H9 (cell line): ENCODE data around the gene UNC79. TPM values are rescaled to one million over a fixed set of nuclear protein-coding genes. Genes with fewer than 3 reads are reported as not detected.

ENCODE experiments used
- DNase-seq: peaks from one replicate; pipeline ENCODE4 v3.0.0-alpha.2; 2017
- H2AFZ ChIP-seq: one replicate; pipeline ENCODE4 v1.6.1; 2013; ENCODE audit warnings: mild to moderate bottlenecking, low read length, control low read depth, moderate library complexity
- H2AK5ac ChIP-seq: 2 replicates; pipeline ENCODE4 v1.6.1; 2013; ENCODE audit warnings: low read length, control low read depth, mixed read lengths; ENCODE audit not compliant: insufficient read length
- H2BK120ac ChIP-seq: one replicate; pipeline ENCODE4 v1.6.1; 2013; ENCODE audit warnings: low read depth, mild to moderate bottlenecking, low read length, control low read depth, inconsistent platforms; ENCODE audit not compliant: poor library complexity, severe bottlenecking
- H2BK12ac ChIP-seq: 2 replicates; pipeline ENCODE4 v1.6.1; 2013; ENCODE audit warnings: low read length, control low read depth, mixed read lengths, low read depth; ENCODE audit not compliant: insufficient read length
- H2BK15ac ChIP-seq: 2 replicates; pipeline ENCODE4 v1.6.1; 2013; ENCODE audit warnings: low read depth, low read length, control low read depth
- H2BK20ac ChIP-seq: one replicate; pipeline ENCODE4 v1.6.1; 2013; ENCODE audit warnings: low read depth, mild to moderate bottlenecking, low read length, control low read depth, inconsistent platforms; ENCODE audit not compliant: poor library complexity, severe bottlenecking
- H2BK5ac ChIP-seq: 2 replicates; pipeline ENCODE4 v1.6.1; 2013; ENCODE audit warnings: low read length, control low read depth, mixed read lengths; ENCODE audit not compliant: insufficient read length
- H3K14ac ChIP-seq: 2 replicates; pipeline ENCODE4 v1.6.1; 2013; ENCODE audit warnings: low read length, control low read depth; ENCODE audit not compliant: insufficient read depth
- H3K18ac ChIP-seq: 2 replicates; pipeline ENCODE4 v1.6.1; 2013; ENCODE audit warnings: low read depth, mild to moderate bottlenecking, mixed read lengths, low read length, control low read depth; ENCODE audit not compliant: insufficient read length
- H3K23ac ChIP-seq: 2 replicates; pipeline ENCODE4 v1.6.1; 2013; ENCODE audit warnings: low read length, control low read depth, mixed read lengths, low read depth; ENCODE audit not compliant: insufficient read length
- H3K23me2 ChIP-seq: 2 replicates; pipeline ENCODE4 v1.6.1; 2013; ENCODE audit warnings: low read depth, mild to moderate bottlenecking, mixed read lengths, low read length, control low read depth; ENCODE audit not compliant: insufficient read length, poor library complexity, severe bottlenecking
- H3K27ac ChIP-seq: 2 replicates; pipeline ENCODE4 v1.5.1; 2013; ENCODE audit warnings: low read length, control low read depth, mixed read lengths, low read depth; ENCODE audit not compliant: insufficient read length
- H3K27me3 ChIP-seq: 2 replicates; pipeline ENCODE4 v1.6.1; 2013; ENCODE audit warnings: low read length, control low read depth, inconsistent platforms; ENCODE audit not compliant: insufficient read depth
- H3K4ac ChIP-seq: 2 replicates; pipeline ENCODE4 v1.6.1; 2013; ENCODE audit warnings: low read depth, mild to moderate bottlenecking, control low read depth, inconsistent platforms, low read length, moderate library complexity
- H3K4me1 ChIP-seq: 2 replicates; pipeline ENCODE4 v1.6.1; 2013; ENCODE audit warnings: low read length, control low read depth, inconsistent platforms; ENCODE audit not compliant: insufficient read depth
- H3K4me2 ChIP-seq: 2 replicates; pipeline ENCODE4 v1.6.1; 2013; ENCODE audit warnings: low read length, control low read depth, mixed read lengths; ENCODE audit not compliant: insufficient read length, insufficient read depth
- H3K56ac ChIP-seq: 2 replicates; pipeline ENCODE4 v1.6.1; 2013; ENCODE audit warnings: low read depth, mild to moderate bottlenecking, mixed read lengths, low read length, control low read depth; ENCODE audit not compliant: insufficient read length
- H3K79me1 ChIP-seq: 2 replicates; pipeline ENCODE4 v1.6.1; 2013; ENCODE audit warnings: low read depth, mild to moderate bottlenecking, moderate library complexity, low read length, control low read depth, inconsistent platforms; ENCODE audit not compliant: insufficient read depth, poor library complexity, severe bottlenecking
- H3K79me2 ChIP-seq: 2 replicates; pipeline ENCODE4 v1.6.1; 2013; ENCODE audit warnings: low read length, control low read depth, inconsistent platforms; ENCODE audit not compliant: insufficient read depth
- H3K9ac ChIP-seq: 2 replicates; pipeline ENCODE4 v1.6.1; 2013; ENCODE audit warnings: low read length, control low read depth, mixed read lengths; ENCODE audit not compliant: insufficient read length; ENCODE audit errors: extremely low read depth
- H3K9me3 ChIP-seq: one replicate; pipeline ENCODE4 v1.6.1; 2013; ENCODE audit warnings: low read depth, low read length, inconsistent platforms; ENCODE audit not compliant: control insufficient read depth
- H3T11ph ChIP-seq: one replicate; pipeline ENCODE4 v1.6.1; 2013; ENCODE audit warnings: mild to moderate bottlenecking, low read length, control low read depth, inconsistent platforms
- H4K20me1 ChIP-seq: one replicate; pipeline ENCODE4 v1.6.1; 2013; ENCODE audit not compliant: control insufficient read depth, insufficient read length, insufficient read depth
- H4K5ac ChIP-seq: 2 replicates; pipeline ENCODE4 v1.6.1; 2013; ENCODE audit warnings: low read depth, mild to moderate bottlenecking, mixed read lengths, low read length, control low read depth; ENCODE audit not compliant: insufficient read length
- H4K8ac ChIP-seq: replicated peaks from 2 replicates; pipeline ENCODE4 v1.6.1; 2013; ENCODE audit warnings: low read length, control low read depth, mixed read lengths, low read depth; ENCODE audit not compliant: insufficient read length
- H4K91ac ChIP-seq: 2 replicates; pipeline ENCODE4 v1.6.1; 2013; ENCODE audit warnings: low read depth, mild to moderate bottlenecking, moderate library complexity, mixed read lengths, low read length, control low read depth; ENCODE audit not compliant: insufficient read length
- H3K27ac Mint-ChIP-seq, 3 experiments: 2 replicates in 2 of 3; 3 replicates in 1 of 3; pipeline ENCODE4 v1.8.0; 2020 to 2021; ENCODE audit warnings: mixed read lengths in 3 of 3, mild to moderate bottlenecking in 1 of 3, moderate library complexity in 1 of 3
- H3K27me3 Mint-ChIP-seq: 2 replicates; pipeline ENCODE4 v1.8.0; 2021; ENCODE audit warnings: low read depth, mild to moderate bottlenecking, moderate library complexity, mixed read lengths
- H3K36me3 Mint-ChIP-seq, 3 experiments: 2 replicates in 2 of 3; 3 replicates in 1 of 3; pipeline ENCODE4 v1.8.0; 2020 to 2021; ENCODE audit warnings: low read depth in 3 of 3, mixed read lengths in 3 of 3; ENCODE audit not compliant: insufficient read depth in 1 of 3
- H3K4me1 Mint-ChIP-seq, 2 experiments: 2 replicates each; pipeline ENCODE4 v1.8.0; 2020; ENCODE audit warnings: mixed read lengths in 2 of 2
- H3K4me3 Mint-ChIP-seq, 2 experiments: 2 replicates in 1 of 2; 3 replicates in 1 of 2; pipeline ENCODE4 v1.8.0; 2020 to 2021; ENCODE audit warnings: mild to moderate bottlenecking in 2 of 2, mixed read lengths in 2 of 2, moderate library complexity in 1 of 2
- H3K9me3 Mint-ChIP-seq, 2 experiments: 2 replicates in 1 of 2; 3 replicates in 1 of 2; pipeline ENCODE4 v1.8.0; 2020; ENCODE audit warnings: mild to moderate bottlenecking in 2 of 2, mixed read lengths in 2 of 2, moderate library complexity in 1 of 2
- WGBS: extraction: QIAGEN DNeasy Blood & Tissue Kit; methylation state at CpG from one replicate; pipeline ENCODE4 v1.1.7; 2013; ENCODE audit warnings: missing lambda C conversion rate, low lambda C conversion rate, mixed read lengths; ENCODE audit not compliant: insufficient read length; ENCODE audit errors: extremely low coverage; 5-methylcytosine and 5-hydroxymethylcytosine counted together
- total RNA-seq: library from RNA; stranded (reverse); gene quantifications from 2 replicates; pipeline ENCODE4 v1.2.1, GENCODE V29; 2021
- TF ChIP-seq, protein P1 (sequence below): fragments of 200-600 bp; sonication (generic); conservative IDR thresholded peaks from 3 replicates; pipeline ENCODE4 v1.8.0; 2021; ENCODE audit warnings: antibody characterized with exemption, mild to moderate bottlenecking

The UNC79 gene
- total RNA-seq, 1 experiment from 2014 or later, result 3.0 TPM

DNA sequence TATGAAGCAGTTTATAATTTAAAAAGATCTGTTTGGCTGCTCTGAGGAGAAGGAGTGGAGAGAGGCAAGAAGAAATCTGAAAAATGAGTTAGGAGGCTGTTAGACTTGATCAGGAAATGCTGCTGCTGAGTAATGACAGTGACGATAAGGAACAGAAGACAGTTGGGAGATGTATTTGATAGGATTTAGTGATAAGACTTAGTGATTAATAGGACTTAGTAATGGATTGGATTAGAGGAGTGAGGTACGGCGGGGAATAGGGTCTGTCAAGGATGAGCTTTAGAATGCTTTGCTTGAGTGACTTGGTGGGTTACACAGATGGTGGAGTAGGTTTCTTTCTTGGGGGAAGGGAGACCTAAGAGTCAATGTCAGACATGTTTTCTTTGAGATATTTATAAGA, 31.7 kb downstream of the UNC79 start:
- Histone ChIP-seq H2AK5ac (no peak overlapping the region), H3K4me2 (no peak overlapping the region), H2BK15ac (no peak overlapping the region), H3K27me3 (no peaks in the 10 kb centered on the region), H3K4me1 (no peaks in the 10 kb centered on the region), H3K9me3 (no peaks in the 10 kb centered on the region), H3K56ac (no peak overlapping the region), H4K91ac (no peak overlapping the region), H4K20me1 (no peaks in the 10 kb centered on the region), H3K27ac (no peak overlapping the region), H3K23ac (no peak overlapping the region), H3K18ac (no peak overlapping the region), H4K5ac (no peak overlapping the region), H3T11ph (no peak overlapping the region), H2BK12ac (no peak overlapping the region), H2BK5ac (no peak overlapping the region), H2BK20ac (no peak overlapping the region), H3K9ac (no peak overlapping the region), H3K4ac (no peak overlapping the region), H3K79me2 (no peaks in the 10 kb centered on the region), H3K23me2 (no peaks in the 10 kb centered on the region), H3K14ac (no peak overlapping the region), H4K8ac (no peak overlapping the region), H2AFZ (no peak overlapping the region), H2BK120ac (no peak overlapping the region), H3K79me1 (no peaks in the 10 kb centered on the region)
- Mint-ChIP-seq H3K27me3 (no peaks in the 10 kb centered on the region; the same call in 1 of the 2 replicates), H3K36me3 (no peaks in the 10 kb centered on the region), H3K27ac (no peak overlapping the region), H3K4me3 (no peak overlapping the region), H3K9me3 (no peaks in the 10 kb centered on the region), H3K4me1 (peaks cover 7 to 9% of the 10 kb centered on the region in 2 experiments)
- WGBS, result 100% methylated on average over 2 of the region's 3 CpGs
- DNase-seq, result no peak
- TF ChIP-seq, protein P1, sequence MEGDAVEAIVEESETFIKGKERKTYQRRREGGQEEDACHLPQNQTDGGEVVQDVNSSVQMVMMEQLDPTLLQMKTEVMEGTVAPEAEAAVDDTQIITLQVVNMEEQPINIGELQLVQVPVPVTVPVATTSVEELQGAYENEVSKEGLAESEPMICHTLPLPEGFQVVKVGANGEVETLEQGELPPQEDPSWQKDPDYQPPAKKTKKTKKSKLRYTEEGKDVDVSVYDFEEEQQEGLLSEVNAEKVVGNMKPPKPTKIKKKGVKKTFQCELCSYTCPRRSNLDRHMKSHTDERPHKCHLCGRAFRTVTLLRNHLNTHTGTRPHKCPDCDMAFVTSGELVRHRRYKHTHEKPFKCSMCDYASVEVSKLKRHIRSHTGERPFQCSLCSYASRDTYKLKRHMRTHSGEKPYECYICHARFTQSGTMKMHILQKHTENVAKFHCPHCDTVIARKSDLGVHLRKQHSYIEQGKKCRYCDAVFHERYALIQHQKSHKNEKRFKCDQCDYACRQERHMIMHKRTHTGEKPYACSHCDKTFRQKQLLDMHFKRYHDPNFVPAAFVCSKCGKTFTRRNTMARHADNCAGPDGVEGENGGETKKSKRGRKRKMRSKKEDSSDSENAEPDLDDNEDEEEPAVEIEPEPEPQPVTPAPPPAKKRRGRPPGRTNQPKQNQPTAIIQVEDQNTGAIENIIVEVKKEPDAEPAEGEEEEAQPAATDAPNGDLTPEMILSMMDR, result no peak
